GM15510 (cell line): Measurements from ENCODE around the gene ARL13B.
A peak's percentile ranks its signal among the peaks of the same experiment; 100 is the strongest.

Source experiments
- POLR2A ChIP-seq: IDR thresholded peaks from 3 replicates; pipeline ENCODE4 v1.6.1; 2011; ENCODE audit warnings: borderline replicate concordance; ENCODE audit not compliant: insufficient read length; ENCODE audit errors: extremely low read depth

The ARL13B gene

DNA sequence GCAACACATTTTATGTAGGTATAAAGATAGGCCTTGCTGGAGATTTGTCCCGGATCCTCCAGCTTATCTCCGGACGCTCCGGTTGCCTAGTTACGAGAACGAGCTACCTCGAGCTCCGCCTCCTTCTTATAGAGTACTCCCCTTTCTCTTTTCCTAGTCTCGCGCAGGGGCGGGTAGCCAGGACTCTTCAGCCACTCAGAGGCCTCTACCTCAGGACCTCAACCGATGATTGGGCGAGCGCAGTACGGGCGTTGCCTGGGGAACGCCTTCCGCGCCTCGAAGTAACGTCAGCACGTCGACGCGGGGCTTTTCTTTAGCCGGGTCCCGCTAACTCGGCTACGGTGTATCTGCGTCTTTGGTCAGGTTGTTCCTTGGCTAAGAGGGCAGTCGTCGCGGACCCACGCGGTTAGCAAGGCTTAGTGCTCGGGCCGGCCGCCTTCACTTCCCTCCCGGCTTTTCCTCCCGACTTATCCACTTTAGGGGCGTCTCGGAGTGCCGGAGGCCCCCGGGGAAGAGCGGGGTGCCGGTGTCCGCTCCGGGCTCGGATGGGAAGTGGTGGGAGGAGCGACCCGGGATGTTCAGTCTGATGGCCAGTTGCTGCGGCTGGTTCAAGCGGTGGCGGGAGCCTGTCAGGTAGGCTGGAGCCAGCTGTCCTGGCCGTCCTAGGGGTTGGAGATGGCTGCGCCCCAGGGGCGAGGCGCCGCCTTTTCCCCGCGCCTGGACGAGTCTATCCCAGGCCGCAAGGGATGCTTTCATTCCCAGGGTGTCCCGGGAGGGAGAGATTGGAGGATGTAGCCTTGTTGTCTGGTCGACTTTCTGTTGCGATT, at the start of gene ARL13B:
Gene ARL13B (plus strand): TSS at position 306 of the 827 bp plus-strand sequence. CDS start 269 bp downstream, at position 575.
- TF ChIP-seq POLR2A, result peak; percentile 78

- no peak for TF ChIP-seq POLR2A
Observed at GRCh38 chr3:93931597-93932229, 48.2 kb upstream of the ARL13B start.

GRCh38 chr3:93934366-93935046, 45.4 kb upstream of the ARL13B start:
- TF ChIP-seq POLR2A, result no peak

- TF ChIP-seq POLR2A, result no peak
Observed at GRCh38 chr3:93936549-93936948, 43.4 kb upstream of the ARL13B start.

GRCh38 chr3:93961026-93961425, 18.9 kb upstream of the ARL13B start:
- TF ChIP-seq POLR2A, result no peak

- no peak for TF ChIP-seq POLR2A
Observed at GRCh38 chr3:93961489-93961888, 18.5 kb upstream of the ARL13B start.

DNA sequence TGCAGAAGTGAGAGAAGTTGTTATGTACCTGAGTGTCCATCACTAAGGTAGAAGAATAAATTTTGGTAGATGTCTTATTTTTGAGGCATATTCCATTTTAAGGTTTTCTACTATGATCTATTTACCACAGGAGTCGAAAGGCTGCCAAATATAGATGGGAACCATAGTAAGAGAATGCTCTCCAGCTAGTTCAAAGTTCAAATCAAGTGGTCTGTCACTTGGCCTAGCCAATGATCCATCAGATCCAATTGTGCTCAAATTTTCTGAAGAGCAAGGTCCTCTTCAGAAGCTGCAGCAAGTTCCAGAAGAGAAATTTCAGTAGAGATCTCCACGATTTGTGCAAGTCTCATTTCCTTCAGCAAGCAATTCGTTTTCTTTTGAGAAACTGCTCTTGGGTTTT, 17.2 kb upstream of the ARL13B start:
- no peak for TF ChIP-seq POLR2A

GRCh38 chr3:93969443-93969842, 10.5 kb upstream of the ARL13B start:
- TF ChIP-seq POLR2A, result no peak

- no peak for TF ChIP-seq POLR2A
Observed at GRCh38 chr3:93969997-93970396, 10.0 kb upstream of the ARL13B start.

GRCh38 chr3:93973131-93974126, 6.5 kb upstream of the ARL13B start, which contains the start of gene PROS1:
Gene PROS1, minus strand, starts transcription at chr3:93973896. Its CDS starts 147 bp downstream, at chr3:93973749.
- no peak for TF ChIP-seq POLR2A

DNA sequence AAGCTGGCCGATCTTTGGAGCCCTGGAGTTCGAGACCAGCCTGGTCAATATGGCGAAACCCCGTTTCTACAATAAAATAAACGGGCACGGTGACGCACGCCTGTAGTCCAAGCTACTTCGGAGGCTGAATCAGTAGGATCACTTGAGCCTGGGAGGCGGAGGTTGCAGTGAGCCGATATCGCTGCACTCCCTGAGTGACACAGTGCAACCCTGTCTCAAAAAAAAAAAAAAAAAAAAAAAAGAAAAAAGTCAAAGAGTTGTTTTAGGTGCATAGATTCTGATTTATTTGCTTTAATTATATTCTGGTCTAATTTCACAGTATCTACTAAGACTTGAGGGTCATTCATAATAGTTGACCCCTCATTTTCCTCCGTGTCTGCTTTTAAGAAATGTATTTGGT, 1.7 kb downstream of the ARL13B start:
- TF ChIP-seq POLR2A, result no peak

GRCh38 chr3:93983408-93983807, 3.5 kb downstream of the ARL13B start:
- no peak for TF ChIP-seq POLR2A

DNA sequence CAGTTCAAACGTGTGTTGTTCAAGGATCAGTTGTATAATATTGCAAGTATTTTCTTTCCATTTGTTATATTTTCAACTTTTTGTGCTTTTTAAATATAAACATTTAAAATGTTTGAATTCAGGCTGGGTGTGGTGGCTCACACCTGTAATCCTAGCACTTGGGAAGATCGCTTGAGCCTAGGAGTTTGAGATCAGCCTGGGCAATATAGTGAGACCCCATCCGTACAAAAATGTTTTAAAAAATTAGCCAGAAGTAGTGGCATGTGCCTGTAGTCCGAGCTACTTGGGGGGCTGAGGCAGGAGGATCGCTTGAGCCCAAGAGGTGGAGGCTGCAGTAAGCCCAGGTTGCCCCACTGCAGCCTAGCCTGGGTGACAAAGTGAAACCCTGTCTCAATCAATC, 4.7 kb downstream of the ARL13B start:
- TF ChIP-seq POLR2A, result no peak

DNA sequence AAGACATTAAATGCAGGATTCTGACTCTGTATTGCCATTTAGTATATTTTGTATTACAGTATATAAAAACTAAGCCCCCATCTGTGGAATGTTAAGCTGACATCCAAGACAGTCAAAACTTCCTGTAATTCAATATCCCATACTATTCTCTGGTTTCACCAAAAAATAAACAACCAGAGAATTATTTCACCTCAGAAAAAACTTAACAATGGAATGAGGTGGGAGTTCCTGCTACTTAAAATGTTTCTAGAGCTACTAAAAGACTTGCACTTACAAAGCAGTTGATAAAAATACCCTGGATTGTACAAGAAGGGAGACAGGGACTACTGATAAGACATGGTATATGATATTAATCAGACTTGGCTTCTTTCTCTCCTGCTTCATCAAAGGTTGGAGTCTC, 8.3 kb downstream of the ARL13B start:
- TF ChIP-seq POLR2A, result no peak
